ENCODE data around the gene EVI5L.
"Not testable (repeated sequence)": the region's sequence is repeated elsewhere in the genome, so short reads cannot be mapped to it uniquely, and the experiment has no call there.

Gene EVI5L

DNA sequence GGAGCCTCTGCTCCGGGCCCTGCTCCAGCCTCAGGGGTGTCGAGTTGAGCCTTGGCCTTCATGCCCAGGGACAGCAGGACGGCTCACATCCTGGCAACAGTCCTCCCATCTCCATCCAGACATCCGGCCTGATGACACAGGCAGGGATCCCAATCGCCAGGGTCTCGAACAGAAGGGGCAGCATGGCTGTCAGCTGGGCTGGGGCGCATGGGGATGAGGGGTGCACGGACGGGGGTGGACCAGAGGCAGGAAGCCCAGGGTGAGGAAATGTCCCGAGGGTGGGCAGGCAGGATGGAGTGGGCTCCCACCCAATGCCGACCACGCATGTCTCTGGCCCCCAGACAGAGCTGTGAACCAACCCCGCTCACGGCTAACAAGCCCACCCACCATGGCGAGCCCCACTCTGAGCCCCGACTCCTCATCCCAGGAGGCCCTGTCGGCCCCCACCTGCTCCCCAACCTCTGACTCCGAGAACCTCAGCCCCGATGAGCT is 16.2 kb downstream of the EVI5L start:
- no peak for DNase-seq (ENCODE audit: low spot score)

GRCh38 chr19:7847664-7848063 is 17.6 kb downstream of the EVI5L start:
- DNase-seq (ENCODE audit: low spot score): no peak

DNA sequence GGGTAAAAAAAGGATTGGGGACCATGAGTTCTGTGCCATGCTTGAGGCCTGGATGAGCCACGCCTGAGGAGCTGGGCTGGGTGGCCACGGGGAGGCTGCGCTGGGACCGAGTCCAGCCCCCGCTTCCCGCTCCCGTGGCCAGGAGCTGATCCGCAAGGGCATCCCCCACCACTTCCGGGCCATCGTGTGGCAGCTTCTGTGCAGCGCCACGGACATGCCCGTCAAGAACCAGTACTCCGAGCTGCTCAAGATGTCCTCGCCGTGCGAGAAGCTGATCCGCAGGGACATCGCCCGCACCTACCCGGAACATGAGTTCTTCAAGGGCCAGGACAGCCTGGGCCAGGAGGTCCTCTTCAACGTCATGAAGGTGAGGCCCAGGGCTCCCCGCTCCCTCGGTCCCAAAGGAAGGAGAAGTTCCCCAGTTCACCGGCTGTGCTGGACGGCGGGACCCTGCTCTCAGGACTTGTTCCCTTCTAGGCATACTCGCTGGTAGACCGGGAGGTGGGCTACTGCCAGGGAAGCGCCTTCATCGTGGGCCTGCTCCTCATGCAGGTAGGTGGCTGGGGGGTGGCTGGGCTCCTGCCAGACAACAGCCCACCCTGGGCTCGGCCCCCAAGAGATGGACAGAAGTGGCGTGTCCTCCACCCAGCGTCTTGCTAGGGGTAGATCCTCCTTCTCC is 18.9 kb downstream of the EVI5L start:
- DNase-seq (ENCODE audit: low spot score): no peak

GRCh38 chr19:7849631-7849999 is 19.6 kb downstream of the EVI5L start:
- no peak for DNase-seq (ENCODE audit: low spot score)

GRCh38 chr19:7850000-7850813 is 20.2 kb downstream of the EVI5L start:
- no peak for DNase-seq (ENCODE audit: low spot score)

DNA sequence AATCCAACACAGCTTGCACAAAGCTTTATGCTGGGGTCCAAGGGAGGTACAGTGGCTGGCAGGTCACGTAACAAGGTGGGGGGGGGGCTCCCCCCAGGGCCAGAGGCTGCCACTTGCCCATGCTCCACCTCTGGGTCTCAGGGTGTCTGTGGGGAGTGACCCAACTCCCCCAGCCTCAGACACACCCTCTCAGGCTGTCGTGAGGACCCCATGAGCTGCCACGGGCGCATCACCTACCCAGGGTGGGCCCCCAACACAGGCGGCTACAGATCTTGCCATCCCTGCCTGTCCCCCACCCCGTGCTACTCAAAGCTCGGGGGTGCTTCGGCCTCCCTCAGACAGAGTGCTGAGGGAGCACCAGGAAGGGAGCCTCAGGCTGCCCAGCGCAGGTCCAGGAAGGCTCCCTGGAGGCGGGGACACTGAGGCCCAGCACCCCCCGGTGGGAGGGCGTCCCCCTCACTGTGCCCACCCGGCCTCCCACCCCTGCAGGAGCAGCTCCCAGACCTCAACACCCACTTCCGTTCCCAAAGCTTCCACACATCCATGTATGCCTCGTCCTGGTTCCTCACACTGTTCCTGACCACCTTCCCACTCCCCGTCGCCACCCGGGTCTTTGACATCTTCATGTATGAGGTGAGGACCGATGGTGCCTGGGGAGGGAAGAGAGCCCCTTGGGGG is 21.1 kb downstream of the EVI5L start:
- DNase-seq (ENCODE audit: low spot score): no peak

- DNase-seq (ENCODE audit: low spot score): no peak
Measured at GRCh38 chr19:7851623-7852500, 21.8 kb downstream of the EVI5L start.

GRCh38 chr19:7852851-7853769 is 23.1 kb downstream of the EVI5L start:
- peak; percentile 74 for DNase-seq (ENCODE audit: low spot score)

- no peak for DNase-seq (ENCODE audit: low spot score)
Measured at GRCh38 chr19:7853770-7854128, 23.7 kb downstream of the EVI5L start.

- no peak for DNase-seq (ENCODE audit: low spot score)
Measured at GRCh38 chr19:7855426-7856108, 25.5 kb downstream of the EVI5L start.

- no peak for DNase-seq (ENCODE audit: low spot score)
Measured at GRCh38 chr19:7856109-7856591, 26.1 kb downstream of the EVI5L start.

DNA sequence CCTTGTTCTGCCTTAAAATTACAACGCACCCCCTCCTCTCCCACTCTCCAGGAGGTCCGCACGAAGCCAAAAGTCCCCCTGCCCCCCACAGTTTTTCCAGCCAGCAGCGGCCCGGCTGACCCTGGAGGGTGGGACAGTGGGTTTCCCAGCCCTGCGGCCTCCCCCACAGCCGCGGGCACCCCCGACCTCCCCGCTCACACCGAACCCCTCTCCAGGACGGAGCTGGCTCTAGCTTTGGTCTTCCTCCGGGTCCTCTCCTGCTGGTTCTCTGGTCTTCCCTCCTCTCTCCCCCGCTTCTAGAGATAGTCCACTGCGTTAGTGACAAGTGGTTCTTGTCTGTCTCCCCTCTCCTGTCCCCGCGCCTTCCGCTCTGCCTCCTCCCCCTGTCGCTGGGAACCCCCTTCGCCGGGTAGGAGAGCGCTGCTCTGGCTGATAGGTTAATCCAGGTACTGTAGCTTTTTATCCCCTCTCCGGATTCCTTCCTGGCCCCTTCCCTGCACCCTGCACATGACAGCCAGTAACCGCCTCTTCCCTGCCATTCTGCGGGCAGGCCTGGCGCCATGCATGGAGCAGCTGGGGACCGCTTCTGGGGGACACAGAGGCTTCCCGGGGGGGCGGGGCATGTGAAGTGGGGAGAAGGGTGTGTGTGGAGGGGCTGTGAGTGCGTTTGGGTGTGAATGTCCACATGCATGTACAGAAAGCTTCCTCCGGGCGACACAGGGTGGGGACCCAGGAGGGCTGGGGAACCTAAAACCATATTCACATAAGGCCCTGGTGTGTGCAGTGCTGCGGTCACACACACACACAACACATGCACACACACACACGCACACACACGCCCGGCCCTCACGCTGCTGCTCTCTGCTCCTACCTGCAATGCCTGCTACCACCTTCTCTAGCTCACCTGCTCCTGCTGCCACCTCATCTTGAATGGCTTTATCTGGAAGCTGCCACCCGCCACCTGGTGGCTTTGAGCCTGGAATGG is 27.0 kb downstream of the EVI5L start:
- DNase-seq (ENCODE audit: low spot score): no peak

DNA sequence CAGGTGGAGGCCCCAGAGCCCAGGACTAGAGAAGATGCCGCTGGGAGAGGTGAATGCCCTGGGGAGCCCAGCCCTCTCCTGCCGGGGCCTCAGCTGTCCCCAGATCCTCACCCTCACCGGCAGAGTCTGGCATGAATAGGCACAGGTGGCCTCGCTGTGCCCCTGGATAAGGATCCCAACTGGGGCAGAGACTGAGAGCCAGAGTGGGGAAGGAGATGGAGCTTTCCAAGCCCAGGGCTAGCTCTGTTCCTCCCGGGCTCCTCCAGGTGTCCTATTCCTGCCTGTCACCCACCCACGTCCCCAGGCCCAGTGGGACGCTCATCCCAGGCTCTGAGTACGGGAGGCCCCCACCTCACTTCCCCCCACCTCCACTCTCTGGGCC is 27.7 kb downstream of the EVI5L start:
- no peak for DNase-seq (ENCODE audit: low spot score)

DNA sequence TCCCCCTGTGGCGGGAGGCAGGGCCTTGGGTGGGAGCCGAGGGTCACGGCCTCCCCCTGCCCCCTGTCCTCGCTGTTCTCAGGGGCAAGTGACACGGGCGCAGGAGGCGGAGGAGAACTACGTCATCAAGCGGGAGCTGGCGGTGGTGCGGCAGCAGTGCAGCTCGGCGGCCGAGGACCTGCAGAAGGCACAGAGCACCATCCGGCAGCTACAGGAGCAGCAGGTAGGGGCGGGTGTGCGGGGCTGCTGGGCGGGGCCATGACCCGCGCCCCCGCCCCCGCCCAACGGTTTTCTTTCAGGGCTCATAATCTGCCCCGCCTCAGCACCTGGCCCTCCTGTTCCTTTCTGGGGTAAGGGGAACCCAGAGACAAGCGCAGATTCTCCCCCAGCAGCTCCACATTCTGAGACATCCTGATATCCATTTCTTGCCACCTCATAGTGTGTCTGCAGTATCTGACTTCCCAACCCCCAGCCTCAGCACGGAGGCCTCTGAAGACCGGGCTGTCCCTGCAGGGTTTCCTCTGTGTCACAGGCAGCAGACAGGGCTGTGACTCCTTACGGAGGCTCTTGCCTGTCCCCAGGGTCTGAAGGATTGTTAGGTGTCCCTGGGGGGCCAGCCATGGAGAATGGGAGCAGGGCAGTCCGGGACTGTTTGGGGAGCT is 28.2 kb downstream of the EVI5L start:
- no peak for DNase-seq (ENCODE audit: low spot score)

GRCh38 chr19:7859087-7859486 is 29.1 kb downstream of the EVI5L start:
- DNase-seq (ENCODE audit: low spot score): not testable (repeated sequence)

GRCh38 chr19:7859831-7860713 is 30.1 kb downstream of the EVI5L start:
- no peak for DNase-seq (ENCODE audit: low spot score)

Data from LoVo (cell line).